Measurements from ENCODE around the gene RABEP2.

- no peak for TF ChIP-seq CTCF (IDR thresholded peaks at IDR 0.05; ENCODE audit: borderline replicate concordance, extremely low read depth, low read length, poor library complexity, severe bottlenecking)
- no peak for TF ChIP-seq EZH2 (IDR thresholded peaks at IDR 0.05; ENCODE audit: borderline replicate concordance, low read depth, low read length, severe bottlenecking)
These were observed 10.3 kb upstream of the RABEP2 start for GRCh38 chr16:28935346-28935745.

All from DND-41 (cell line).